SK-N-MC (cell line): ENCODE measurements around the gene GPC6.

Experiments used
- EZH2 ChIP-seq: fragments of 200-600 bp; sonication (generic); IDR thresholded peaks from one replicate; pipeline ENCODE4 v1.6.1; 2017; ENCODE audit warnings: antibody characterized with exemption
- POLR2AphosphoS5 ChIP-seq: IDR thresholded peaks from 2 replicates; pipeline ENCODE4 v1.6.1; 2012; ENCODE audit warnings: mild to moderate bottlenecking, low read depth, low read length, borderline replicate concordance

DNA sequence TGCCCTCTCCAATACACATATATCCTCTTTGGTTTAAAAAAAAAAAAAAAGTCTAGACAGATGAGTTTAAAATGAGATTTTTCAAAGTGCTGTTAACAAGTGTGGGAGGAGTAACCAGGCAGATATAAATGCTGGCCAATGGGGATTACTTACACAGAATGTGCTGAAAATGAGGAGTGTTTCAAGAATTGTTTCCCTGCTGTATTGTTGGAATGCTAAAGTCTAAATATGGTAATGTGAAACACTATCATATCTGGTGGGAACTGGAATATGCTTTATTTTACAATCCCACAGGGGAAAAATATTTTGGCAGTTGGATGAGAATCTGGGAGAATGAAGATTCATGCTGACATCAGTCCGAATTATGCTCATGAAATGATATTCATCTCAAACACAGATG lies 1002.2 kb downstream of the GPC6 start:
- TF ChIP-seq EZH2 = no peak
- no peak for TF ChIP-seq POLR2AphosphoS5
